AG09309 (cell line): ENCODE measurements around the gene LDB3.

Experiments used
- DNase-seq: peaks from one replicate; pipeline ENCODE4 v3.0.0-alpha.2; 2010; ENCODE audit warnings: low read depth
- H3K4me3 ChIP-seq: 2 replicates; pipeline ENCODE4 v1.5.1; 2011; ENCODE audit warnings: mild to moderate bottlenecking, low read depth, low read length, moderate library complexity; ENCODE audit not compliant: control insufficient read depth
- CTCF ChIP-seq: IDR thresholded peaks from 2 replicates; pipeline ENCODE4 v1.5.1; 2011; ENCODE audit warnings: mild to moderate bottlenecking, low read depth, low read length, inconsistent platforms; ENCODE audit not compliant: insufficient read depth, control insufficient read depth; ENCODE audit errors: missing control alignments

The LDB3 gene

GRCh38 chr10:86723009-86723408 is 54.7 kb downstream of the LDB3 start:
- DNase-seq: no peak
- no peak overlapping the region for H3K4me3 ChIP-seq
- TF ChIP-seq CTCF: no peak

GRCh38 chr10:86724445-86724844 is 56.1 kb downstream of the LDB3 start:
- H3K4me3 ChIP-seq: no peak overlapping the region
- TF ChIP-seq CTCF: no peak
- DNase-seq: no peak

GRCh38 chr10:86725980-86726676 is 57.8 kb downstream of the LDB3 start:
- DNase-seq: no peak
- TF ChIP-seq CTCF: no peak
- H3K4me3 ChIP-seq: no peak overlapping the region

- TF ChIP-seq CTCF: no peak
Measured at GRCh38 chr10:86726677-86726999, 58.3 kb downstream of the LDB3 start.

GRCh38 chr10:86727470-86727869 is 59.2 kb downstream of the LDB3 start:
- H3K4me3 ChIP-seq: no peak overlapping the region
- DNase-seq: no peak
- TF ChIP-seq CTCF: no peak

More at GRCh38 chr10:86726677-86726999, 58.3 kb downstream of the LDB3 start:
- no peak overlapping the region for H3K4me3 ChIP-seq
- no peak for DNase-seq

GRCh38 chr10:86728056-86728455 is 59.7 kb downstream of the LDB3 start:
- no peak overlapping the region for H3K4me3 ChIP-seq
- no peak for DNase-seq
- no peak for TF ChIP-seq CTCF
